K562 (cell line): ENCODE results near the gene CABLES1. TPM values are rescaled to one million over a fixed set of nuclear protein-coding genes. Genes with fewer than 3 reads are reported as not detected.

Experiments used
- ATAC-seq: fragments of 200-7000 bp; cut with Tn5 transposase; 3 replicates; pipeline ENCODE4 v1.9.1; 2020; ENCODE audit warnings: moderate library complexity
- BruUV-seq: library from RNA; stranded (reverse); fragments of 400-500 nt; replicated peaks from 2 replicates; lab custom pipeline; 2021; lab: Mats Ljungman, UMichigan
- CTCF ChIA-PET: fragments of 300-600 bp; formaldehyde crosslinking; extraction: SDS; loops from one replicate; lab custom pipeline; 2021; ENCODE audit warnings: low intra/inter-chr PET ratio; lab: Yijun Ruan, JAX
- POLR2A ChIA-PET: fragments of 300-600, 350-650 bp; sonication (Branson Sonifier 250); formaldehyde crosslinking; extraction: SDS; loops from one replicate; lab custom pipeline; 2021; ENCODE audit warnings: antibody characterized with exemption, inconsistent platforms; lab: Yijun Ruan, JAX
- DNase-seq, 4 experiments: peaks; one replicate each; pipeline versions ENCODE4 v3.0.0 to v3.0.0-alpha.2; 2011 to 2018; ENCODE audit warnings: low spot score in 3 of 4, mixed read lengths in 3 of 4; ENCODE audit errors: extremely low read depth in 1 of 4
- FAIRE-seq: peaks from 2 replicates; lab custom pipeline; 2011; peaks lifted over from hg19 to GRCh38; lab: Jason Lieb, UNC
- H2AFZ ChIP-seq: 2 replicates; pipeline ENCODE4 v1.6.0; 2011; ENCODE audit warnings: low read depth, low read length, control low read depth, inconsistent platforms
- H3K27ac ChIP-seq: fragments of 200-600 bp; 3 replicates; pipeline ENCODE4 v1.8.0; 2011; ENCODE audit warnings: low read depth, mild to moderate bottlenecking, control low read depth, inconsistent platforms, low read length, moderate library complexity, mixed read lengths; ENCODE audit errors: extremely low read depth
- H3K27me3 ChIP-seq, 2 experiments: fragments of 300-600 bp in 1 of 2; 2 replicates in 1 of 2; 3 replicates in 1 of 2; pipeline versions ENCODE4 v1.6.0 to v1.8.0; 2011; ENCODE audit warnings: inconsistent platforms in 2 of 2, low read length in 2 of 2, mild to moderate bottlenecking in 1 of 2, mixed read lengths in 1 of 2, moderate library complexity in 1 of 2; ENCODE audit not compliant: control insufficient read depth in 2 of 2, insufficient read depth in 2 of 2
- H3K36me3 ChIP-seq: fragments of 300-600 bp; 3 replicates; pipeline ENCODE4 v1.8.0; 2011; ENCODE audit warnings: mild to moderate bottlenecking, low read length, inconsistent platforms; ENCODE audit not compliant: control insufficient read depth, insufficient read depth
- H3K4me1 ChIP-seq, 2 experiments: fragments of 200-600 bp in 1 of 2; replicated peaks in 1 of 2; 2 replicates in 1 of 2; 3 replicates in 1 of 2; pipeline versions ENCODE4 v1.5.1 to v1.8.0; 2011; ENCODE audit warnings: inconsistent platforms in 2 of 2, low read length in 2 of 2, mild to moderate bottlenecking in 1 of 2, mixed read lengths in 1 of 2, moderate library complexity in 1 of 2; ENCODE audit not compliant: control insufficient read depth in 2 of 2, insufficient read depth in 2 of 2
- H3K4me2 ChIP-seq: 2 replicates; pipeline ENCODE4 v1.6.1; 2011; ENCODE audit warnings: low read length, control low read depth, inconsistent platforms, mixed read lengths; ENCODE audit not compliant: insufficient read depth
- H3K4me3 ChIP-seq: fragments of 200-600 bp; sonication (generic), shearing (Covaris generic); 2 replicates; pipeline ENCODE4 v1.5.1; 2016; ENCODE audit warnings: control low read depth, inconsistent platforms
- H3K79me2 ChIP-seq: fragments of 200-600 bp; 3 replicates; pipeline ENCODE4 v1.8.0; 2011; ENCODE audit warnings: low read length, inconsistent platforms; ENCODE audit not compliant: control insufficient read depth, insufficient read depth
- H3K9ac ChIP-seq, 2 experiments: 2 replicates each; pipeline versions ENCODE4 v1.6.0 to v1.6.1; 2011; ENCODE audit warnings: low read depth in 2 of 2, low read length in 2 of 2, control low read depth in 1 of 2, inconsistent platforms in 1 of 2, mild to moderate bottlenecking in 1 of 2, mixed read lengths in 1 of 2; ENCODE audit not compliant: insufficient read depth in 1 of 2
- H3K9me1 ChIP-seq: one replicate; pipeline ENCODE4 v1.6.0; 2011; ENCODE audit warnings: inconsistent platforms, mild to moderate bottlenecking, low read length, moderate library complexity; ENCODE audit not compliant: control insufficient read depth, insufficient read depth
- H3K9me3 ChIP-seq: replicated peaks from 2 replicates; pipeline ENCODE4 v1.5.1; 2011; ENCODE audit warnings: low read depth, low read length, inconsistent platforms; ENCODE audit not compliant: control insufficient read depth, insufficient read depth
- H4K20me1 ChIP-seq: replicated peaks from 2 replicates; pipeline ENCODE4 v1.6.1; 2011; ENCODE audit warnings: low read length, inconsistent platforms, mixed read lengths; ENCODE audit not compliant: control insufficient read depth, insufficient read depth
- ARID4B ChIP-seq: sonication (generic); formaldehyde crosslinking; IDR thresholded peaks from 2 replicates; pipeline ENCODE4 v1.8.0; 2022; ENCODE audit warnings: mild to moderate bottlenecking, missing genetic modification reagents
- ARNT ChIP-seq, 2 experiments: fragments of 450-650 bp; IDR thresholded peaks; 2 replicates each; pipeline ENCODE4 v1.6.1; 2016; ENCODE audit warnings: mild to moderate bottlenecking in 1 of 2
- E2F6 ChIP-seq, 2 experiments: IDR thresholded peaks; 2 replicates each; pipeline ENCODE4 v1.6.1; 2011; ENCODE audit warnings: borderline replicate concordance in 1 of 2, control low read depth in 1 of 2, low read depth in 1 of 2, low read length in 1 of 2, mild to moderate bottlenecking in 1 of 2, mixed read lengths in 1 of 2, moderate library complexity in 1 of 2; ENCODE audit not compliant: insufficient read depth in 1 of 2, insufficient read length in 1 of 2, poor library complexity in 1 of 2, severe bottlenecking in 1 of 2; ENCODE audit errors: extremely low read depth in 1 of 2
- GTF2A2 ChIP-seq: IDR thresholded peaks from 2 replicates; pipeline ENCODE4 v1.6.1; 2016; ENCODE audit warnings: mild to moderate bottlenecking, missing genetic modification characterization, missing compliant biosample characterization
- MYNN ChIP-seq, 2 experiments: sonication (generic); formaldehyde crosslinking in 1 of 2; IDR thresholded peaks; 2 replicates each; pipeline versions ENCODE4 v1.5.0 to v1.6.1; 2016 to 2020; ENCODE audit warnings: antibody characterized with exemption in 1 of 2, missing genetic modification reagents in 1 of 2
- PHF8 ChIP-seq: fragments of 200-600 bp; sonication (generic); IDR thresholded peaks from 2 replicates; pipeline ENCODE4 v1.6.1; 2012; ENCODE audit warnings: mixed run types, mild to moderate bottlenecking, inconsistent platforms, low read length, moderate library complexity, borderline replicate concordance
- THRAP3 ChIP-seq: fragments of 450-650 bp; IDR thresholded peaks from 2 replicates; pipeline ENCODE4 v1.6.1; 2016; ENCODE audit warnings: mild to moderate bottlenecking, inconsistent platforms, borderline replicate concordance
- ZHX1 ChIP-seq: fragments of 150-350 bp; conservative IDR thresholded peaks from 2 replicates; pipeline ENCODE4 v1.6.1; 2014; ENCODE audit warnings: low read length
- WGBS: fragments of 100-300 bp; shearing (Covaris generic); methylation state at CpG from one replicate; pipeline ENCODE4 v1.1.6; 2016; ENCODE audit warnings: low coverage, mixed read lengths; ENCODE audit not compliant: insufficient coverage; ENCODE audit errors: missing lambda C conversion rate; 5-methylcytosine and 5-hydroxymethylcytosine counted together
- in situ Hi-C: fragments of 300-500 bp; cut with MboI; formaldehyde crosslinking; loops from 4 replicates; pipeline ENCODE4 v1.15.0; 2018; ENCODE audit warnings: inconsistent platforms, mixed read lengths
- intact Hi-C: fragments of 100-400 bp; cut with micrococcal nuclease; formaldehyde crosslinking; loops from 2 replicates; pipeline ENCODE4 v1.14.2; 2022
- polyA plus RNA-seq, 8 experiments: library from polyadenylated mRNA; depleted of rRNA in 4 of 8; stranded (reverse) in 5 of 8; unstranded in 3 of 8; fragments of >200 nt; fragmentation: Nextera tagmentation in 2 of 8; fragmentation: Illumina TruSeq in 1 of 8; extraction: Ambion mirVana in 2 of 8; extraction: Trizol in 1 of 8; gene quantifications; 2 replicates each; pipeline versions ENCODE4 v1.2.1 to v1.2.3, GENCODE V29; 2011 to 2014; ENCODE audit warnings: inconsistent platforms in 1 of 8, missing spikeins in 1 of 8
- total RNA-seq, 7 experiments: library from RNA; depleted of rRNA in 6 of 7; stranded (reverse); fragments of >200 nt in 6 of 7; fragmentation: Illumina TruSeq in 2 of 7; extraction: Trizol in 2 of 7; gene quantifications; 2 replicates each; pipeline versions ENCODE4 v1.2.1 to v1.2.3, GENCODE V29; 2011 to 2021; ENCODE audit warnings: low replicate concordance in 1 of 7

Gene CABLES1
- total and polyA plus RNA-seq, 9 of the 15 experiments (the other 6 are each of a cell fraction or from before 2014, with no cell fraction given), result 0.04 to 0.10 (median 0.06) TPM; not detected in 3

DNA sequence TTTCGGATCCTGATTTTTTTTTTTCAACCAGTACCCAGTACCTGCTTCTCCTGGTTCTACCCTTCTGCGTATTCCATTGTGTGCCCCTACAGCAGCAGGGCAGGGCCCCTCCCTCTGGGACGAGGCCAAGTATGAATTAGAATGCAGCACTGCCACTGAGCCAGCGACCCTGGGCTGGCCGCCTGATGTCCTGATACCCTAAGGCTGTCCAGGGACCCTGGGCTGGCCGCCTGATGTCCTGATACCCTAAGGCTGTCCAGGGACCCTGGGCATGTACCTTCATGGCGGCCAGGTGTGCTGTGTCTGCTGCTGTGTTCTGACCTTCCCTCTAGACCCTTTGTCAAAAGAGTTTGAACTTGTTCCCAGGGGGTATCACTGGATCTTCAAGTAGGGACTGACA, 42.9 kb downstream of the CABLES1 start:
- FAIRE-seq (no peak), ATAC-seq (no peak), DNase-seq (no peak)
- 3% methylated on average over 7 of the region's 7 CpGs for WGBS
- Histone ChIP-seq H3K79me2 (no peaks in the 10 kb centered on the region), H3K9ac (no peak overlapping the region), H2AFZ (no peak overlapping the region), H3K36me3 (no peaks in the 10 kb centered on the region), H3K4me1 (no peaks in the 10 kb centered on the region), H4K20me1 (0 out of 2 replicates have a peak, but pooled peaks cover 3% of the 10 kb centered on the region), H3K27ac (no peak overlapping the region), H3K4me3 (no peak overlapping the region), H3K9me3 (no peaks in the 10 kb centered on the region), H3K27me3 (peaks cover 56 to 71% of the 10 kb centered on the region in 2 experiments), H3K4me2 (no peak overlapping the region), H3K9me1 (no peaks in the 10 kb centered on the region)
- TF ChIP-seq GTF2A2 (tag) (no peak), E2F6 (IDR thresholded peaks at IDR 0.05; ENCODE audit: borderline replicate concordance in 1 of 2, extremely low read depth in 1 of 2, insufficient read depth in 1 of 2, insufficient read length in 1 of 2, low read depth in 1 of 2, low read length in 1 of 2, poor library complexity in 1 of 2, severe bottlenecking in 1 of 2) (no peak), PHF8 (no peak), THRAP3 (no peak), ARNT (IDR thresholded peaks at IDR 0.05) (no peak), ZHX1 (no peak), ARID4B (CRISPR knock-in tag) (no peak), MYNN (IDR thresholded peaks at IDR 0.05) (no peak), MYNN (CRISPR knock-in tag; IDR thresholded peaks at IDR 0.05) (no peak)
- CTCF ChIA-PET, result no interaction called here
- POLR2A ChIA-PET, result no interaction called here
- intact Hi-C loops (no loop called here), in situ Hi-C loops (no loop called here)
- no TSS peak for BruUV-seq
